PC-9 (cell line): ENCODE results near the gene TES. TPM values are rescaled to one million over a fixed set of nuclear protein-coding genes. Genes with fewer than 3 reads are reported as not detected.
"Not testable (repeated sequence)": the region's sequence is repeated elsewhere in the genome, so short reads cannot be mapped to it uniquely, and the experiment has no call there.

Source experiments
- BruUV-seq: library from RNA; stranded (reverse); fragments of 400-500 nt; replicated peaks from 2 replicates; lab custom pipeline; 2021; lab: Mats Ljungman, UMichigan
- CTCF ChIA-PET: fragments of 300-600 bp; sonication (Branson Sonifier 250); formaldehyde crosslinking; loops from one replicate; lab custom pipeline; 2022; ENCODE audit warnings: antibody characterized with exemption; lab: Charles Lee
- POLR2A ChIA-PET: fragments of 300-600 bp; sonication (Branson Sonifier 250); formaldehyde crosslinking; loops from one replicate; lab custom pipeline; 2022; ENCODE audit warnings: antibody characterized with exemption; ENCODE audit not compliant: unreplicated experiment; lab: Charles Lee
- DNase-seq, 2 experiments: peaks; one replicate each; pipeline versions ENCODE4 v3.0.0 to v3.0.0-alpha.2; 2015 to 2022; ENCODE audit warnings: mixed read lengths in 1 of 2
- H2AFZ ChIP-seq: fragments of 200-600 bp; sonication (generic); 2 replicates; pipeline ENCODE4 v1.8.1; 2017; ENCODE audit warnings: antibody characterized with exemption
- H3F3A ChIP-seq: fragments of 200-600 bp; sonication (generic); 2 replicates; pipeline ENCODE4 v1.8.1; 2017; ENCODE audit warnings: antibody characterized with exemption, mild to moderate bottlenecking, low read depth; ENCODE audit not compliant: insufficient read depth
- H3K27ac ChIP-seq: fragments of 200-600 bp; sonication (generic); 2 replicates; pipeline ENCODE4 v1.6.1; 2016; ENCODE audit warnings: mixed run types
- H3K27me3 ChIP-seq: fragments of 200-600 bp; sonication (generic); 2 replicates; pipeline ENCODE4 v1.6.1; 2016; ENCODE audit warnings: low read depth, mixed run types; ENCODE audit not compliant: insufficient read depth
- H3K36me3 ChIP-seq: fragments of 200-600 bp; sonication (generic); 2 replicates; pipeline ENCODE4 v1.6.1; 2016; ENCODE audit warnings: low read depth, mixed run types
- H3K4me1 ChIP-seq: fragments of 200-600 bp; sonication (generic); replicated peaks from 2 replicates; pipeline ENCODE4 v1.6.1; 2016; ENCODE audit warnings: mixed run types; ENCODE audit not compliant: insufficient read depth
- H3K4me2 ChIP-seq: fragments of 200-600 bp; sonication (generic); 2 replicates; pipeline ENCODE4 v1.6.1; 2017; ENCODE audit warnings: mixed run types
- H3K4me3 ChIP-seq: fragments of 200-600 bp; sonication (generic); 2 replicates; pipeline ENCODE4 v1.6.1; 2016; ENCODE audit warnings: mixed run types
- H3K79me2 ChIP-seq: fragments of 200-600 bp; sonication (generic); 2 replicates; pipeline ENCODE4 v1.6.1; 2017; ENCODE audit warnings: low read depth, mixed run types
- H3K9me2 ChIP-seq: fragments of 200-600 bp; sonication (generic); 2 replicates; pipeline ENCODE4 v1.8.1; 2017; ENCODE audit warnings: mild to moderate bottlenecking; ENCODE audit not compliant: insufficient read depth
- H3K9me3 ChIP-seq: fragments of 200-600 bp; sonication (generic); 2 replicates; pipeline ENCODE4 v1.8.1; 2016; ENCODE audit warnings: low read depth; ENCODE audit not compliant: insufficient read depth
- H4K20me1 ChIP-seq: fragments of 200-600 bp; sonication (generic); 2 replicates; pipeline ENCODE4 v1.8.1; 2017; ENCODE audit not compliant: insufficient read depth
- EZH2 ChIP-seq: fragments of 200-600 bp; sonication (generic); IDR thresholded peaks from 2 replicates; pipeline ENCODE4 v1.8.0; 2017; ENCODE audit warnings: antibody characterized with exemption, low read depth
- intact Hi-C: fragments of 100-400 bp; cut with micrococcal nuclease; formaldehyde crosslinking; loops from one replicate; pipeline ENCODE4 v1.10.0; 2022; ENCODE audit not compliant: unreplicated experiment
- total RNA-seq: library from RNA; stranded (reverse); gene quantifications from 2 replicates; pipeline ENCODE4 v1.2.3, GENCODE V29; 2021
- TF ChIP-seq, protein P1 (sequence below): fragments of 200-600 bp; sonication (generic); conservative IDR thresholded peaks from 2 replicates; pipeline ENCODE4 v1.6.1; 2017; ENCODE audit warnings: mixed run types, antibody characterized with exemption, mild to moderate bottlenecking, moderate library complexity

The TES gene
- total RNA-seq, 1 experiment from 2014 or later, result 210 TPM

DNA sequence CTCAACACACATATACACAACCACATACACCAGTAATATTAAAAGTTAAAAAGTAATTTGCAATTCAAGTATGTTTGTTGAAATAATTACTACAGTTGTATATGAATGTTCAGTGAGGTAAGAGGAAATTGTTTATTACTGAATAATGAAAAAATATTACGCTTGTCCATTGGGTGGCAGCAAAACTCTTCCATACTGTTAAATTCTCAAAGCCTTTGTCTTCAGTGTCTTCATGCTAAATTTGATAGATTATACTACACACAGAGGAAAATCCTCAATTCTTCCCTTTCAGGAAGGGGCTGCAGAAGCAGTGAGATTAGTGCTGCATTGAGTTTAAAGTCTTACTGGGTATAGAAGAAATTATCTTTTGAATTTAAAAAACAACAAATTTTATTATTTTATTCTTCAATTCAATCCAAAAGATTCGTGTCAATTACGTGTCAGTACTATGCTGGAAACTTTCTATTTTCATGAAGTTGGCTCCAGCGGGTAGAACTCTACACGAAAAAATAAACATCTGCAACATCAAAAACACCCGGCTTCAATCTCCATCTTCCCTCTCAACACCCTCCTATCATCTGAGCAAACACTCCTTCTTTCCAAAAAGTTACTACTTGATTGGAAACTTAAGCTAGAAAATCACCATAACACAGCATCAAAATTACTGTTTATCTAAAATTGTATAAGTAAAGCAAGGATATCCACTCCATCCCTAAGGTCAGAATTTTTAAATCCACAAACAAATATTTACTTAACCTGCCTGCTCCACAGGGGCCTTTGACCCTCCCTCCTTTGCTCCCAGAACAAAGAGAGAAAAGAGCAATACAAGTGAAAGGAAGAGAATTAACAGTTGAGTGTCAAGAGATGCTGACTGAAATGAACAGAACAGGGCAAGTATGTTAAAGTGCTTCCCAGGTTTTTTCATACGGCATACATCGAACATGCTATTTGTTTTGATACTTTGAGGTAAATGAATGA lies 37.0 kb upstream of the TES start:
- Histone ChIP-seq H3K9me3 (no peaks in the 10 kb centered on the region; the same call in 1 of the 2 replicates), H3K27ac (no peak overlapping the region), H3K4me2 (no peak overlapping the region), H3K9me2 (no peaks in the 10 kb centered on the region), H4K20me1 (no peaks in the 10 kb centered on the region), H3K27me3 (no peaks in the 10 kb centered on the region), H3K4me3 (no peak overlapping the region), H3K4me1 (peaks cover 11% of the 10 kb centered on the region; the same call in 1 of the 2 replicates), H2AFZ (no peak overlapping the region), H3K79me2 (no peaks in the 10 kb centered on the region), H3K36me3 (no peaks in the 10 kb centered on the region), H3F3A (no peaks in the 10 kb centered on the region)
- ChIA-PET POLR2A (no interaction called here), CTCF (interaction anchor here (0.6 kb wide), 1 partner anchor 1542 kb away, joined by 5 read pairs; no protein-coding TSS in a partner anchor)
- intact Hi-C loops, result loop anchor here (1.0 to 10.0 kb wide), 8 partner anchors 63 to 1541 kb away; partner anchors contain the start of gene MET
- BruUV-seq, result no TSS peak
- TF ChIP-seq, protein P1, sequence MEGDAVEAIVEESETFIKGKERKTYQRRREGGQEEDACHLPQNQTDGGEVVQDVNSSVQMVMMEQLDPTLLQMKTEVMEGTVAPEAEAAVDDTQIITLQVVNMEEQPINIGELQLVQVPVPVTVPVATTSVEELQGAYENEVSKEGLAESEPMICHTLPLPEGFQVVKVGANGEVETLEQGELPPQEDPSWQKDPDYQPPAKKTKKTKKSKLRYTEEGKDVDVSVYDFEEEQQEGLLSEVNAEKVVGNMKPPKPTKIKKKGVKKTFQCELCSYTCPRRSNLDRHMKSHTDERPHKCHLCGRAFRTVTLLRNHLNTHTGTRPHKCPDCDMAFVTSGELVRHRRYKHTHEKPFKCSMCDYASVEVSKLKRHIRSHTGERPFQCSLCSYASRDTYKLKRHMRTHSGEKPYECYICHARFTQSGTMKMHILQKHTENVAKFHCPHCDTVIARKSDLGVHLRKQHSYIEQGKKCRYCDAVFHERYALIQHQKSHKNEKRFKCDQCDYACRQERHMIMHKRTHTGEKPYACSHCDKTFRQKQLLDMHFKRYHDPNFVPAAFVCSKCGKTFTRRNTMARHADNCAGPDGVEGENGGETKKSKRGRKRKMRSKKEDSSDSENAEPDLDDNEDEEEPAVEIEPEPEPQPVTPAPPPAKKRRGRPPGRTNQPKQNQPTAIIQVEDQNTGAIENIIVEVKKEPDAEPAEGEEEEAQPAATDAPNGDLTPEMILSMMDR, result peak; percentile 84
- no peak for TF ChIP-seq EZH2
- peak; percentile 26 to 48 for DNase-seq

DNA sequence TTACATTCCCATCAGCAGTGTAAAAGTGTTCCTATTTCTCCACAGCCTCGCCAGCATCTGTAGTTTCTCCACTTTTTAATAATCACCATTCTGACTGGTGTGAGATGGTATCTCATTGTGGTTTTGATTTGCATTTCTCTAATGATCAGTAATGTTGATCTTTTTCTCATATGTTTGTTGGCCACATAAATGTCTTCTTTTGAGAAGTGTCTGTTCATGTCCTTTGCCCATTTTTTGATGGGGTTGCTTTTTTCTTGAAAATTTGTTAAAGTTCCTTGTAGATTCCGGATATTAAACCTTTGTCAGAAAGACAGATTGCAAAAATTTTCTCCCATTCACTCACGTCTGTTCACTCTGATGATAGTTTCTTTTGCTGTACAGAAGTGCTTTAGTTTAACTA lies 35.2 kb upstream of the TES start:
- H3K9me2 ChIP-seq, H3F3A ChIP-seq, H4K20me1 ChIP-seq, H3K4me2 ChIP-seq, H3K27ac ChIP-seq, POLR2A ChIA-PET, H2AFZ ChIP-seq, H3K79me2 ChIP-seq, H3K27me3 ChIP-seq, BruUV-seq, H3K36me3 ChIP-seq, DNase-seq, H3K4me3 ChIP-seq, H3K9me3 ChIP-seq, CTCF ChIA-PET: not testable (repeated sequence)
- intact Hi-C loops, result loop anchor here (10.0 kb wide), 1 partner anchor 950 kb away; no protein-coding TSS in a partner anchor
- H3K4me1 ChIP-seq, result peaks cover 11% of the 10 kb centered on the region; the same call in 1 of the 2 replicates

DNA sequence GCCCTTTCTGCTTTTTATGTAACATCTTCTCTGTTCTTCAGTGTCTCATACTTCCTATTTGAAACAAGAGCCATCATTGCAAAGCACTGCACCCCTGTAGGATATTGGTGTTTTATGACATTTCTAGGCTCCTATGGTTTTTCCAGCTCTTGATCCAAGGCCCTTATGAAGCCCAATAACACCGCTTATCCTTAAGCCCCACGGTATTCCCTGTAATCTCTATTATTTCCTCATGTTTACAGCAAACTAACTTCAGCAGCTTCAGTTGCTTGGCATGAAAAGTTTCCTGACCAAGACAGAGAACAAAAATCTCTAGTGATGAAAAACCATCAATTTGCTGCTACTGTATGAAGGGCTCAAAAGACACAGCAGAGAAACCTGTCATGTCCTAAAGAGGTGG lies 34.1 kb upstream of the TES start:
- H3K9me2 ChIP-seq, result no peaks in the 10 kb centered on the region
- no peaks in the 10 kb centered on the region for H4K20me1 ChIP-seq
- no peaks in the 10 kb centered on the region for H3K36me3 ChIP-seq
- no peak overlapping the region for H3K27ac ChIP-seq
- no peak for TF ChIP-seq EZH2
- TF ChIP-seq, protein P1, result no peak
- intact Hi-C loops, result loop anchor here (2.0 to 10.0 kb wide), 2 partner anchors 687 to 949 kb away; partner anchors contain the start of gene CAPZA2
- ChIA-PET POLR2A (interaction anchor here (0.5 to 1.1 kb wide), 7 partner anchors 34 to 1992 kb away, joined by 3 to 13 read pairs (median 3); partner anchors contain the start of gene TES), CTCF (interaction anchor here (0.5 to 1.8 kb wide), 4 partner anchors 192 to 1300 kb away, joined by 3 to 7 read pairs (median 4); no protein-coding TSS in a partner anchor)
- H3K27me3 ChIP-seq, result no peaks in the 10 kb centered on the region
- no peak for DNase-seq
- no peak overlapping the region for H3K4me2 ChIP-seq
- no peaks in the 10 kb centered on the region for H3K79me2 ChIP-seq
- peaks cover 11% of the 10 kb centered on the region; the same call in 1 of the 2 replicates for H3K4me1 ChIP-seq
- H2AFZ ChIP-seq, result 0 out of 2 replicates have a peak overlapping the region, but pooled peaks have one; percentile 13
- H3K4me3 ChIP-seq, result no peak overlapping the region
- no peaks in the 10 kb centered on the region for H3F3A ChIP-seq
- no TSS peak for BruUV-seq
- H3K9me3 ChIP-seq, result no peaks in the 10 kb centered on the region; the same call in 1 of the 2 replicates
